ENCODE results near the gene HEPHL1. TPM values are rescaled to one million over a fixed set of nuclear protein-coding genes. Genes with fewer than 3 reads are reported as not detected.

The HEPHL1 gene
- total RNA-seq, 1 donor from 2014 or later, result not detected

GRCh38 chr11:94120946-94121345 is 99.8 kb downstream of the HEPHL1 start:
- no peak for DNase-seq (ENCODE audit: low spot score in 2 of 2)
- no peaks in the 10 kb centered on the region for H3K27me3 ChIP-seq
- no peaks in the 10 kb centered on the region for H3K36me3 ChIP-seq
- intact Hi-C loops (cut with DNase I), result no loop called here
- no peak overlapping the region for H3K27ac ChIP-seq
- H3K4me1 ChIP-seq, result peaks cover 0 to 7% of the 10 kb centered on the region in 2 donors
- H3K9me3 ChIP-seq, result no peaks in the 10 kb centered on the region
- no peak overlapping the region for H3K4me3 ChIP-seq
- TF ChIP-seq CTCF (IDR thresholded peaks at IDR 0.05), result no peak

- no peaks in the 10 kb centered on the region for H3K27me3 ChIP-seq
- no peaks in the 10 kb centered on the region for H3K36me3 ChIP-seq
- DNase-seq (ENCODE audit: low spot score in 2 of 2), result no peak
- TF ChIP-seq CTCF (IDR thresholded peaks at IDR 0.05), result no peak
- H3K27ac ChIP-seq, result no peak overlapping the region
- peaks cover 0 to 11% of the 10 kb centered on the region in 2 donors for H3K4me1 ChIP-seq
- intact Hi-C loops (cut with DNase I), result loop anchor here (5.0 kb wide), 1 partner anchor 383 kb away; the partner anchor contains the start of genes C11orf54 and TAF1D
- no peak overlapping the region for H3K4me3 ChIP-seq
- no peaks in the 10 kb centered on the region for H3K9me3 ChIP-seq
These were observed 104.4 kb downstream of the HEPHL1 start for GRCh38 chr11:94125407-94126115.

GRCh38 chr11:94127638-94128037 is 106.5 kb downstream of the HEPHL1 start:
- no peak for TF ChIP-seq CTCF (IDR thresholded peaks at IDR 0.05)
- H3K4me1 ChIP-seq, result peaks cover 0 to 26% of the 10 kb centered on the region in 2 donors
- no peak for DNase-seq (ENCODE audit: low spot score in 2 of 2)
- H3K27me3 ChIP-seq, result no peaks in the 10 kb centered on the region
- H3K27ac ChIP-seq, result peak overlapping the region; percentile 90 to 96
- H3K9me3 ChIP-seq, result no peaks in the 10 kb centered on the region
- H3K4me3 ChIP-seq, result peak overlapping the region; percentile 66 to 94
- no peaks in the 10 kb centered on the region for H3K36me3 ChIP-seq
- intact Hi-C loops (cut with DNase I), result loop anchor here (1.0 to 5.0 kb wide), 4 partner anchors 15 to 385 kb away; partner anchors contain the start of genes C11orf54 and TAF1D

- Histone ChIP-seq H3K9me3 (no peaks in the 10 kb centered on the region), H3K4me1 (peaks cover 0 to 30% of the 10 kb centered on the region in 2 donors), H3K27me3 (no peaks in the 10 kb centered on the region), H3K27ac (peak overlapping the region; percentile 90 to 96), H3K36me3 (no peaks in the 10 kb centered on the region), H3K4me3 (peak overlapping the region; percentile 66 to 94)
- no peak for DNase-seq (ENCODE audit: low spot score in 2 of 2)
- TF ChIP-seq CTCF (IDR thresholded peaks at IDR 0.05), result no peak
- intact Hi-C loops (cut with DNase I), result loop anchor here (1.0 to 5.0 kb wide), 4 partner anchors 16 to 386 kb away; partner anchors contain the start of genes C11orf54 and TAF1D
These were observed 107.2 kb downstream of the HEPHL1 start for GRCh38 chr11:94128291-94128745.

GRCh38 chr11:94128746-94129511 is 107.8 kb downstream of the HEPHL1 start, which contains the start of gene PANX1:
PANX1 (plus strand) TSS chr11:94128841; CDS start chr11:94129313, 472 bp downstream.
- intact Hi-C loops (cut with DNase I), result loop anchor here (1.0 to 5.0 kb wide), 4 partner anchors 16 to 387 kb away; partner anchors contain the start of genes C11orf54 and TAF1D
- Histone ChIP-seq H3K27me3 (no peaks in the 10 kb centered on the region), H3K27ac (peak within 1 kb of the TSS; percentile 90 to 96), H3K4me1 (peaks cover 2 to 34% of the 10 kb centered on the region in 2 donors), H3K4me3 (peak within 1 kb of the TSS; percentile 66 to 94), H3K9me3 (no peaks in the 10 kb centered on the region), H3K36me3 (no peaks in the 10 kb centered on the region)
- no peak for TF ChIP-seq CTCF (IDR thresholded peaks at IDR 0.05)
- DNase-seq (ENCODE audit: low spot score in 2 of 2), result peak in 1 of 2 donors; percentile 89
